ENCODE results near the gene TMBIM4. TPM values are rescaled to one million over a fixed set of nuclear protein-coding genes. Genes with fewer than 3 reads are reported as not detected.
A peak's percentile ranks its signal among the peaks of the same experiment; 100 is the strongest.
"Not testable (repeated sequence)": the region's sequence is repeated elsewhere in the genome, so short reads cannot be mapped to it uniquely, and the experiment has no call there.

Gene TMBIM4
- polyA plus RNA-seq, 3 donors = 123 to 163 (median 126) TPM

- WGBS, 3 donors = 15 to 17% (median 16%) methylated on average over 81 to 82 of the region's 82 CpGs
- H3K27ac ChIP-seq (ENCODE audit: low read depth, low read length) = peak within 1 kb of the TSS; percentile 80
Measured at GRCh38 chr12:66188584-66189485, 19.0 kb upstream of the TMBIM4 start, which contains the start of gene IRAK3. Gene IRAK3, plus strand, starts transcription at chr12:66189214. Its CDS starts 86 bp downstream, at chr12:66189300.

DNA sequence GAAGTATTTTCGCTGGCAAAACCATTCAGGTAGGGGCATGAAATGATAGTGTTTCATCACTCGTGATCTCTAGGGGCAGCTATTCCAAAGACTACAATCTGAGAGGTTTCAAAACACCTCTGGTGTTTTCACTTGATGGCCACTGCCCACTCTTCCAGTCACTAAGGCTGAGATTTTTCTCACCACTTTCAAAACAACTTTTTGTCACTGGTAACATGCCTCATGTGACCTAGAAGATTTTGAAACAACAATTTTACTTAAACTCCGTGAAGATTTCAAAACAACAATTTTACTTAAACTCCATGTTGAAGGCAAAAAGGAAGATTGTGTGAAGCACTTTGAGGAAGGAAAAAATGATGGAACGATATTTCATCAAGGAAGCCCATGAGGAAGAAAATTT, 18.0 kb upstream of the TMBIM4 start:
- WGBS, 3 donors = 68 to 90% (median 74%) methylated on average over 4 of the region's 4 CpGs
- H3K27ac ChIP-seq (ENCODE audit: low read depth, low read length) = no peak overlapping the region

DNA sequence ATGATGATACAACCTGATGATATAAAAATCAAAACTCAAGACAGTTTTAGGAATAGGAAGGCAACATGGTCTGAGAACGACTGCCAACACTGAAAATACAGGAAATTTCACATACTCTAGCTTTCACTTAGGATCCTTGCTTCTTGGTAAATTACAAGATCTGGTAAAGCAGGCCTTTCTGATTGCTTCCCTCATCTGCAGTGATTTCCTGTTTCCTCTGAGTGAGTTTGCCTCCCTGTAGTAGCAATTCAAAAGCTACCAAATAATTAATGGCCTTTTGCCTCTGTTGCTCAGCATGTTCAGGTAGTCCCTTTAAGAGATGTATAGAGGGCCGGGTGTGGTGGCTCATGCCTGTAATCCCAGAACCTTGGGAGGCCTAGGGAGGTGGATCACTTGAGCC, 17.2 kb upstream of the TMBIM4 start:
- WGBS, 3 donors = 51 to 79% (median 55%) methylated on average over 2 of the region's 2 CpGs
- no peak overlapping the region for H3K27ac ChIP-seq (ENCODE audit: low read depth, low read length)

DNA sequence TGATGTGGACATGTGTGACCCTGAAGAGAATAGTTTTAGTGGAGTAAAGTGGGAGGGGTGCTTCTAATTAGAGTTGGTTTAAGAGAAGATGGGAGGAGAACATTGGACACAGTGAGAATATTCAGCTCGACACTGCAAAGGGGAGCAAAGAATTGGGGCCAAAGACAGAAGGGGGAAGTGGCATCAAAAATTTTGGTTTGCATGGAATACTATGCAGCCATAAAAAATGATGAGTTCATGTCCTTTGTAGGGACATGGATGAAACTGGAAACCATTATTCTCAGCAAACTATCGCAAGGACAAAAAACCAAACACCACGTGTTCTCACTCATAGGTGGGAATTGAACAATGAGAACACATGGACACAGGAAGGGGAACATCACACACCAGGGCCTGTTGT, 15.0 kb upstream of the TMBIM4 start:
- not testable (repeated sequence) for H3K27ac ChIP-seq (ENCODE audit: low read depth, low read length)
- WGBS, 3 donors = 86 to 93% (median 93%) methylated on average over 1 to 2 of the region's 3 CpGs

DNA sequence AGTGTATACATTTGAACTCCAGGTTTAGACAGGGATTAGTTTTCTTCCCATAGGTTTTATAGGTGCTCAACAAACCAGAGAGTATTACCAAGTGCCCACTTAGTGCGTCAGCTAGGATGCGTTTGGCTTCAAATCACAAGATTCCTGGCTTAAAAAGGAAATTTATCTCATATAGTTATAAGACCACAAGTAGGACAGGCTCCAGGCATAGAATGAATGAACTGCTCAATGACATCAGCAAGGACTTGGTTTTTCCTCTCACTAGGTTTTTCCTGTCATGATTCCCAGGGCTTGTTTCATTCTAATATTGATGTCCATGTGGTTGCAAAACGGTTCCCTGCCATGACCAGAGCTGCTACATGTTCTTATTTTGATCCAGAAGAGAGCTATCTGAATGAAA, 13.2 kb upstream of the TMBIM4 start:
- WGBS, 3 donors = 70 to 81% (median 78%) methylated on average over 3 of the region's 3 CpGs
- no peak overlapping the region for H3K27ac ChIP-seq (ENCODE audit: low read depth, low read length)

GRCh38 chr12:66176105-66176900, 6.5 kb upstream of the TMBIM4 start:
- WGBS, 3 donors = 29 to 43% (median 42%) methylated on average over 1 of the region's 1 CpG
- H3K27ac ChIP-seq (ENCODE audit: low read depth, low read length) = no peak overlapping the region

DNA sequence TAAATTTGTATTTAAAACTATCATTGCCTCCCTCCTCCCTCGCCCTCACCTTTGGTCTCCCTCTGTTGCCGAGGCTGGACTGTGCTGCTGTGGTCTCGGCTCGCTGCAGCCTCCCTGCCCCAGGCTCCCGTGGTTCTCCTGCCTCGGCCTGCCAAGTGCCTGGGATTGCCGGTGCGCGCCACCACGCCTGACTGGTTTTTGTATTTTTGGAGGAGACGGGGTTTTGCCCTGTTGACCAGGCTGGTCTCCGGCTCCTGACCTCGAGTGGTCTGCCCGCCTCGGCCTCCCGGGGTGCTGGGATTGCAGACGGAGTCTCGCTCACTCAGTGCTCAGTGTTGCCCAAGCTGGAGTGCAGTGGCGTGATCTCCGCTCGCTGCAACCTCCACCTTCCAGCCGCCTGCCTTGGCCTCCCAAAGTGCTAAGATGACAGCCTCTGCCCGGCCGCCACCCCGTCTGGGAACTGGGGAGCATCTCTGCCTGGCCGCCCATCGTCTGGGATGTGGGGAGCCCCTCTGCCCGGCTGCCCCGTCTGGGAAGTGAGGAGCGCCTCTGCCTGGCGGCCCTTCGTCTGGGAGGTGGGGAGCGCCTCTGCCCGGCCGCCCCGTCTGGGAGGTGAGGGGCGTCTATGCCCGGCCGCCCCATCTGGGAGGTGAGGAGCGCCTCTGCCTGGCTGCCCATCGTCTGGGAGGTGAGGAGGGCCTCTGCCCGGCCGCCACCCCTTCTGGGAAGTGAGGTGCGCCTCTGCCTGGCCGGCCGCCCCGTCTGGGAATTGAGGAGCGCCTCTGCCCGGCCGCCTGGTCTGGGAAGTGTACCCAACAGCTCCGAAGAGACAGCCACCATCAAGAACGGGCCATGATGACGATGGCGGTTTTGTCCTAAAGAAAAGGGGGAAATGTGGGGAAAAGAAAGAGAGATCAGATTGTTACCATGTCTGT, 4.9 kb upstream of the TMBIM4 start:
- not testable (repeated sequence) for H3K27ac ChIP-seq (ENCODE audit: low read depth, low read length)
- WGBS, 3 donors = 95 to 97% (median 97%) methylated on average over 49 to 51 of the region's 54 CpGs

GRCh38 chr12:66170606-66171005, 810 bp upstream of the TMBIM4 start:
- no peak overlapping the region for H3K27ac ChIP-seq (ENCODE audit: low read depth, low read length)
- WGBS, 3 donors = 92 to 99% (median 96%) methylated on average over 3 of the region's 3 CpGs

- H3K27ac ChIP-seq (ENCODE audit: low read depth, low read length) = no peak overlapping the region
- WGBS, 3 donors = 66 to 77% (median 74%) methylated on average over 8 of the region's 8 CpGs
Measured at GRCh38 chr12:66168410-66168809, 1.4 kb downstream of the TMBIM4 start.

GRCh38 chr12:66166561-66166960, 3.2 kb downstream of the TMBIM4 start:
- no peak overlapping the region for H3K27ac ChIP-seq (ENCODE audit: low read depth, low read length)
- WGBS, 3 donors = 84 to 96% (median 90%) methylated on average over 2 of the region's 2 CpGs

GRCh38 chr12:66165141-66165540, 4.7 kb downstream of the TMBIM4 start:
- 94 to 100% (median 98%) methylated on average over 2 of the region's 2 CpGs for WGBS, 3 donors
- H3K27ac ChIP-seq (ENCODE audit: low read depth, low read length) = no peak overlapping the region

GRCh38 chr12:66164349-66164821, 5.4 kb downstream of the TMBIM4 start:
- H3K27ac ChIP-seq (ENCODE audit: low read depth, low read length) = no peak overlapping the region
- WGBS, 3 donors = 82 to 91% (median 85%) methylated on average over 3 of the region's 3 CpGs

GRCh38 chr12:66163289-66163688, 6.5 kb downstream of the TMBIM4 start:
- WGBS, 3 donors = 54 to 73% (median 68%) methylated on average over 4 of the region's 4 CpGs
- H3K27ac ChIP-seq (ENCODE audit: low read depth, low read length) = no peak overlapping the region

- H3K27ac ChIP-seq (ENCODE audit: low read depth, low read length) = no peak overlapping the region
- 79 to 83% (median 83%) methylated on average over 2 of the region's 2 CpGs for WGBS, 3 donors
Measured at GRCh38 chr12:66162701-66163100, 7.1 kb downstream of the TMBIM4 start.

DNA sequence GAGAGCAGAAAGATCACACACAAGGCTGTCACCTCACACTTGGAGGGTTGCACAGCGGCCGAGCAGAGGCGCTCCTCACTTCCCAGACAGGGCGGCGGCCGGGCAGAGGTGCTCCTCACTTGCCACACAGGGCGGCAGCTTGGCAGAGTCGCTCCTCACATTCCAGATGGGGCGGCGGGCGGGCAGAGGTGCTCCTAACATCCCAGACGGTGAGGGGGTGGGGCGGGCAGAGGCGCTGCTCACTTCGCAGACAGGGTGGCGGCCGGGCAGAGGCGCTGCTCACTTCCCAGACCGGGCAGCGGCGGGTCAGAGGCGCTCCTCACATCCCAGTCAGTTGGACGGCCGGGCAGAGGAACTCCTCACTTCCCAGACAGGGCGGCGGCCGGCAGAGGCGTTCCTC, 9.1 kb downstream of the TMBIM4 start:
- no peak overlapping the region for H3K27ac ChIP-seq (ENCODE audit: low read depth, low read length)
- WGBS, 3 donors = 94 to 96% (median 95%) methylated on average over 28 of the region's 28 CpGs

DNA sequence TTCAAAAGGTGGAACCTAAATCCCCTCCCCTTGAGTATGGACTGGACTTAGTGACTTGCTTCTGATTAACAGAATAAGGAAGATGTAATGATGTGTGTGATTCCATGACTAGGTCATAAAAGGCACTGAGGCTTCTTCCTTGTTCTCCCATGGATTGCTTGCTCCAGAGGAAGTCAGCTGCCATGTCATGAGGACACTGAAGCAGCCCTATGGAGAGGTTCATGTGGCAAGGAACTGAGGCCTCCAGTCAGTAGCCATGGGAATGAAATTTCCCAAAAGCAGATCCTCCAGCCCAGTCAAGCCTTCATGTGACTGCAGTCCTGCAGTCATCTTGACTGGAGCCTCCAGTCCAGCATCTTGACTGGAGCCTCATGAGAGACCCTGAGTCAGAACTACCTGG, 10.7 kb downstream of the TMBIM4 start:
- no peak overlapping the region for H3K27ac ChIP-seq (ENCODE audit: low read depth, low read length)

DNA sequence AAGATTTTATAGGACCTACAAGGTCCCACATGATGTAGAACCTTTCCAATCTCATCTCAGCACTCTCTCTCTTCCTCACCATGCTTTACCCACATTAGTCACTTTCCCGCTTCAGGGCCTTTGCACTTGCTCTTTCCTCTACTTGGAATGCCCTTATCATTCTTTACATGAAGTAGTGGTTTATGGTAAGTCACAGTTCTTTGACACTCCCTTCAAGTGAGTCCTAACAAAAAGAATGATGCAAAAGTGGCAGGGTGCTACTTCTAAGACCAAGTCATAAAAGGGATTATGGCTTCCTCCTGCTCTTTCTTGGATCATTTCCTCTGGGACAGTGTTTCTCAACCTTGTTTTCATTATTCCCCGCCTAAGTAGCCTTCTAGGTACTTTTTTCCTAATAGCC, 13.1 kb downstream of the TMBIM4 start:
- 85 to 96% (median 90%) methylated on average over 2 of the region's 2 CpGs for WGBS, 3 donors

GRCh38 chr12:66154776-66155175, 15.0 kb downstream of the TMBIM4 start:
- H3K27ac ChIP-seq (ENCODE audit: low read depth, low read length) = no peak overlapping the region

More for the DNA sequence above, 13.1 kb downstream of the TMBIM4 start:
- no peak overlapping the region for H3K27ac ChIP-seq (ENCODE audit: low read depth, low read length)
